Body of pancreas (tissue), 4 donors: Measurements from ENCODE around the gene TRPV2.

Source experiments
- CTCF ChIP-seq, 7 experiments: fragments of 450-650 bp in 4 of 7; fragments of 200-600 bp in 3 of 7; sonication (generic) in 3 of 7; IDR thresholded peaks; one replicate each; pipeline ENCODE4 v1.5.1; 2016 to 2019; ENCODE audit warnings: antibody characterized with exemption in 7 of 7
- POLR2A ChIP-seq, 3 donors: fragments of 450-650 bp; IDR thresholded peaks; one replicate each; pipeline ENCODE4 v1.6.1; 2016; ENCODE audit warnings: antibody characterized with exemption in 3 of 3, mild to moderate bottlenecking in 2 of 3

GRCh38 chr17:16459271-16459670 is 43.9 kb downstream of the TRPV2 start:
- TF ChIP-seq CTCF (IDR thresholded peaks at IDR 0.05) (no peak), POLR2A (IDR thresholded peaks at IDR 0.05) (no peak)
